ENCODE measurements around the gene SALL3. TPM values are rescaled to one million over a fixed set of nuclear protein-coding genes. Genes with fewer than 3 reads are reported as not detected.

Gene SALL3
- total and polyA plus RNA-seq, 9 donors, result 0.13 to 0.15 TPM; not detected in 7

DNA sequence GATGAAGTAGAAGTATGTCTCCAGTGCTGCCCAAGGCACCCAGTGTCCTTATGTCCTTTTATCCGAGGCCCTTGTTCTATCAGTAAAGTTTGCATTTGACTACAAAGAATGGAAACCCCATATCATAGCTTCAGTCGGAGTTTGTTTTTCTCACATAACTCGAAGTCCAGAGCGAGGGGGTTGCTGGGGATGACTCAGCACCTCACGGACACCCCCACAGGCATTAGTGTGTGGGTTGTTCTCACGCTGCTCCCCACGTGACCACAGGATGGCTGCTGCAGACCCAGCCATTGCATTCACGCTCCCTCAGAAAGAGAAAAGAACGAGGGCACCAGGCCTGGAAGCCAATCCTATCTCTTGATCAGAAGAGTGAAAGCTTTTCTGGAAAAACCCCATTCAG, 27.8 kb downstream of the SALL3 start:
- intact Hi-C loops (cut with DNase I), result no loop called here
- Histone ChIP-seq H3K4me1 (ENCODE audit: insufficient read depth) (no peaks in the 10 kb centered on the region), H3K9me3 (no peaks in the 10 kb centered on the region), H3K36me3 (no peaks in the 10 kb centered on the region), H3K27me3 (no peaks in the 10 kb centered on the region), H3K4me3 (no peak overlapping the region), H3K27ac (no peak overlapping the region)
- DNase-seq, result no peak
- TF ChIP-seq, protein P1, sequence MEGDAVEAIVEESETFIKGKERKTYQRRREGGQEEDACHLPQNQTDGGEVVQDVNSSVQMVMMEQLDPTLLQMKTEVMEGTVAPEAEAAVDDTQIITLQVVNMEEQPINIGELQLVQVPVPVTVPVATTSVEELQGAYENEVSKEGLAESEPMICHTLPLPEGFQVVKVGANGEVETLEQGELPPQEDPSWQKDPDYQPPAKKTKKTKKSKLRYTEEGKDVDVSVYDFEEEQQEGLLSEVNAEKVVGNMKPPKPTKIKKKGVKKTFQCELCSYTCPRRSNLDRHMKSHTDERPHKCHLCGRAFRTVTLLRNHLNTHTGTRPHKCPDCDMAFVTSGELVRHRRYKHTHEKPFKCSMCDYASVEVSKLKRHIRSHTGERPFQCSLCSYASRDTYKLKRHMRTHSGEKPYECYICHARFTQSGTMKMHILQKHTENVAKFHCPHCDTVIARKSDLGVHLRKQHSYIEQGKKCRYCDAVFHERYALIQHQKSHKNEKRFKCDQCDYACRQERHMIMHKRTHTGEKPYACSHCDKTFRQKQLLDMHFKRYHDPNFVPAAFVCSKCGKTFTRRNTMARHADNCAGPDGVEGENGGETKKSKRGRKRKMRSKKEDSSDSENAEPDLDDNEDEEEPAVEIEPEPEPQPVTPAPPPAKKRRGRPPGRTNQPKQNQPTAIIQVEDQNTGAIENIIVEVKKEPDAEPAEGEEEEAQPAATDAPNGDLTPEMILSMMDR (IDR thresholded peaks at IDR 0.05), result no peak
- TF ChIP-seq EP300 (IDR thresholded peaks at IDR 0.05) (no peak), POLR2A (IDR thresholded peaks at IDR 0.05) (no peak)
- 86 to 88% (median 87%) methylated on average over 9 of the region's 9 CpGs for whole genome bisulfite sequencing, 3 donors

DNA sequence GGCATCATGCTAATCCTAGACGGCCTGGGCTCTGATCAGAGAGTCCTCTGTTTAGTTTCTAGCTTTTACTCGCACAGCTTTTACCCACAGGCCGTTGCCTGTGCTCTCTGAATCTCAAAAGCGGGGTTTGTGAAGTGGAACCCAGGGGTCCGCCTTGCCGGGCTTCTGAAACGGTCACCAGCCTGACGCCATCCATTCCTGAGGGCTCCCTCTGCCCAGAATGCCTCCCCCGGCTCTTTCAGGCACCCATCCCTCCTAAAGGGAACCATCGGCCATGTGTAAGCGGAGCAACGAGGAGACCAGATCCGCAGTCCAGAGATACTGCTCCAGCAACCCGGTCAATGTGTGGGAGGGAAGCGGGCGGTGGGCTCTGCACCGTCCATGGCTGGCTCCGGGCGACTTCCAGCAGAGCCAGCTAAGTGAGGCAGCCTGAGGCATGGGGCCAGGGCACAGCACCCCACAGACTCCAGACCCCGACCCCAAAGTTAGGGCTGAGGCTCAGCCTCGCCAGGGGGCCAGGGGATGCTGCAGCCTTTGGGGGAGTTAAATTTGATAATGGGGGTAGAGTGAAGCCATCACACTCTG, 28.8 kb downstream of the SALL3 start:
- H3K36me3 ChIP-seq, result no peaks in the 10 kb centered on the region
- intact Hi-C loops (cut with DNase I), result no loop called here
- 88 to 90% (median 89%) methylated on average over 21 of the region's 21 CpGs for WGBS, 3 donors
- no peak for DNase-seq
- TF ChIP-seq EP300 (IDR thresholded peaks at IDR 0.05), result no peak
- TF ChIP-seq, protein P1 (IDR thresholded peaks at IDR 0.05), result no peak
- TF ChIP-seq POLR2A (IDR thresholded peaks at IDR 0.05), result no peak
- no peaks in the 10 kb centered on the region for H3K4me1 ChIP-seq (ENCODE audit: insufficient read depth)
- no peak overlapping the region for H3K4me3 ChIP-seq
- H3K27ac ChIP-seq, result no peak overlapping the region
- H3K9me3 ChIP-seq, result no peaks in the 10 kb centered on the region
- no peaks in the 10 kb centered on the region for H3K27me3 ChIP-seq

DNA sequence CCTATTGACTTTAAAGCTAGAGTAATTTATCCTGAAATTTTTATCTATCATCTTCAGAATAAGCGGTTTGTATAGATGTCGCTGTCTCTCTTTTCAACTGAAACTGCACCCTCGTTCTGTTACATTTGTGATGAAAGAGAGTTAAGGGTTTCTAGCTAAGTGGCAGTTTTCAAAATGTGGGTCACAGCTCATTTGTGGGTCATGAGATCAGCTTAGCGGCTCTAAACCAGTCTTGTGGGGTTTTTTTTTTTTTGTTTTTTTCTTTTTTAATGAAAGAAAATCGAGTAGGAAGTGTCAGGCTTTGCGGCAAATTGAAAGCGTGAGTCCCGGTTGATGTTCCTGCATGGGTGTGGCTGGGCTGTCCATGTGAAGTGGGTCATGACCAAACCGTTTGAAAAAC, 31.2 kb downstream of the SALL3 start:
- Histone ChIP-seq H3K27me3 (no peaks in the 10 kb centered on the region), H3K4me1 (ENCODE audit: insufficient read depth) (no peaks in the 10 kb centered on the region), H3K4me3 (no peak overlapping the region), H3K36me3 (no peaks in the 10 kb centered on the region), H3K9me3 (no peaks in the 10 kb centered on the region), H3K27ac (no peak overlapping the region)
- WGBS, 3 donors, result 78 to 85% (median 79%) methylated on average over 9 of the region's 9 CpGs
- intact Hi-C loops (cut with DNase I), result no loop called here
- TF ChIP-seq EP300 (IDR thresholded peaks at IDR 0.05), result no peak
- TF ChIP-seq POLR2A (IDR thresholded peaks at IDR 0.05), result no peak
- DNase-seq, result no peak

DNA sequence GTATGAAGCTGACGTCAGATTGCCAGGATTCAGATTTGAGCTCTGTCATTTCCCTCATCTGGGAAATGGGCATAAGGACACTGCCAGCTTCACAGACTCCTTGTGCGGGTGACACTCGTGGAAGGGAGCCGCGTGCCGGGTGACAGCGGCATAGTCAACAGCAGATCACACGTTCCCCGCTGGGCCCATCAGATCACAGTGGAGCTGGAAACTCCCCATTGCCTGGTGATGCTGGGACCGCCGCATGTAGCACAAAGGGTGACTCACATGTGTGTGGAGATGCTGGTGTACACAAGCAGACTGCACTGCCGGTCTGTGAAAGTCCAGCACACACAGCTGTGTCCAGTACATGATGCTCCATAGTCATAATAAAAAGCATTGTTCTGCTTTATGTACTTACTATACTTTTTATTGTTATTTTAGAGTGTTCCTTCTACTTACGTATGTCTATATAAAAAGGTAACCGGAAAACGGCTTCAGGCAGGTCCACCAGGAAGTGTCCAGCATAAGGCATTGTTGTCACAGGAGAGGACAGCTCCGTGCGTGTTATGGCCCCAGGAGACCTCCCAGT, 31.8 kb downstream of the SALL3 start:
- intact Hi-C loops (cut with DNase I), result no loop called here
- no peaks in the 10 kb centered on the region for H3K36me3 ChIP-seq
- 72 to 76% (median 73%) methylated on average over 17 of the region's 17 CpGs for WGBS, 3 donors
- H3K27me3 ChIP-seq, result no peaks in the 10 kb centered on the region
- TF ChIP-seq POLR2A (IDR thresholded peaks at IDR 0.05), result no peak
- TF ChIP-seq EP300 (IDR thresholded peaks at IDR 0.05), result no peak
- TF ChIP-seq, protein P1 (IDR thresholded peaks at IDR 0.05), result no peak
- no peaks in the 10 kb centered on the region for H3K9me3 ChIP-seq
- DNase-seq, result no peak
- H3K4me1 ChIP-seq (ENCODE audit: insufficient read depth), result no peaks in the 10 kb centered on the region
- no peak overlapping the region for H3K4me3 ChIP-seq
- no peak overlapping the region for H3K27ac ChIP-seq

DNA sequence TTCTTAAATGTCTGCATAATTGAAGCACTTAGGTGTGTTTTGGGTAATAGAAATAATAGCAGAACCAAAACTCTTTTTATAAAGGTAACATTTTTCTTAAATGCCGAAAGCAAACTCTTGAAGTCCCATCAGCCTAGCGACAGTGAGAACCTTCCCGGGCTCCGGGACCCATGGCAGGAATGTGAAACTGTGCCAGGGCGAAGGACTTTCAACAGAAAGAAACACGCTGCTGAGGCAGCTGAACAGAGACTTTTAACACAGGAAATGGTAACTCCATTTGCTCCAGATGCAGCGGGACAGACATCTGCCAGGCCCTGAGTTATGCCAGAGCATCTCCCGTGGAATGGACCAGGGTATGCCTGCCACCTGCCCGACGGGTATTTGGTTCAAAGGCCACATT, 34.3 kb downstream of the SALL3 start:
- Histone ChIP-seq H3K9me3 (no peaks in the 10 kb centered on the region), H3K27ac (no peak overlapping the region), H3K27me3 (no peaks in the 10 kb centered on the region), H3K36me3 (no peaks in the 10 kb centered on the region), H3K4me3 (no peak overlapping the region), H3K4me1 (ENCODE audit: insufficient read depth) (no peaks in the 10 kb centered on the region)
- TF ChIP-seq POLR2A (IDR thresholded peaks at IDR 0.05) (no peak), EP300 (IDR thresholded peaks at IDR 0.05) (no peak)
- TF ChIP-seq, protein P1 (IDR thresholded peaks at IDR 0.05), result no peak
- DNase-seq, result no peak
- intact Hi-C loops (cut with DNase I), result no loop called here
- WGBS, 3 donors, result 71 to 87% (median 82%) methylated on average over 10 of the region's 10 CpGs

Measured in ovary (tissue), 9 donors.